Measurements from ENCODE around the gene KCNH3. TPM values are rescaled to one million over a fixed set of nuclear protein-coding genes. Genes with fewer than 3 reads are reported as not detected.

Gene KCNH3
- polyA plus RNA-seq, 1 donor (not counting 4 experiments of a cell fraction or from before 2014, with no cell fraction given), result 0.08 TPM

DNA sequence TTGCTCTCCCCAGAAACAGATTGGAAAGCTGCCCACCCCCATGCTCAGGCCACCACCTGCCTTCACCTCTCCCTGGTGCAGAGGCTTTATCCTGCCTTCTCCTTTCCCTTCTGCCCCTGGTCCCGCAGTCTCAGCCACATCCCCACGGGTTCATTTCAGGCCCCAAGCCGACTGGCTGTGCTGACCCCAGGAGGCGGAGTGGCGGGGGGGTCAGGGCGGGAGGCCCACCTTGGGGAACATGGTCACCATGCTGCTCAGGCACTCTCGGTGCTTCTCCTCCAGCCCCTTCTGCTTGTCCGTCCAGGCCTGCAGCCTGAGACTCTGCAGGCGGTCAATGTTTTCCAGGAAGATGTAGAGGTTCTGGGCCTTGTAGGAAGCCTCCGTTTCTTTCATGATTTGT, 59.7 kb downstream of the KCNH3 start:
- no peak overlapping the region for H3K4me2 ChIP-seq (ENCODE audit: control insufficient read depth, extremely low read depth, insufficient read depth, low read depth, low read length)
- H3K79me2 ChIP-seq (ENCODE audit: control insufficient read depth, insufficient read depth, low read length), result no peaks in the 10 kb centered on the region
- H4K20me1 ChIP-seq (ENCODE audit: control insufficient read depth, extremely low read depth, insufficient read depth, low read length), result no peaks in the 10 kb centered on the region
- FAIRE-seq (no peak), DNase-seq (ENCODE audit: low read depth, low spot score) (no peak)
- H3K9me1 ChIP-seq (ENCODE audit: control insufficient read depth, extremely low read depth, insufficient read depth, low read length), result no peaks in the 10 kb centered on the region
- H2AFZ ChIP-seq (ENCODE audit: control insufficient read depth, low read length), result no peak overlapping the region
- peaks cover 0 to 3% of the 10 kb centered on the region in 2 experiments for H3K36me3 ChIP-seq (ENCODE audit: control insufficient read depth in 2 of 2, extremely low read depth in 1 of 2, insufficient read depth in 2 of 2, low read length in 2 of 2)
- H3K4me3 ChIP-seq (ENCODE audit: control insufficient read depth in 2 of 3, extremely low read depth in 1 of 3, insufficient read depth in 2 of 3, low read depth in 1 of 3, low read length in 3 of 3), result no peak overlapping the region
- H3K9ac ChIP-seq (ENCODE audit: control insufficient read depth, extremely low read depth, insufficient read depth, low read length), result no peak overlapping the region
- H3K9me3 ChIP-seq (ENCODE audit: control insufficient read depth, low read depth, low read length), result no peaks in the 10 kb centered on the region
- dilution Hi-C loops (cut with MboI; ENCODE audit: extremely low pct_ligation_motif_present, low sequenced_read_pairs), result no loop called here
- no peaks in the 10 kb centered on the region for H3K4me1 ChIP-seq (ENCODE audit: control insufficient read depth, extremely low read depth, insufficient read depth, low read length)
- H3K27ac ChIP-seq (ENCODE audit: control insufficient read depth, insufficient read depth, low read length), result no peak overlapping the region
- TF ChIP-seq, protein P1, sequence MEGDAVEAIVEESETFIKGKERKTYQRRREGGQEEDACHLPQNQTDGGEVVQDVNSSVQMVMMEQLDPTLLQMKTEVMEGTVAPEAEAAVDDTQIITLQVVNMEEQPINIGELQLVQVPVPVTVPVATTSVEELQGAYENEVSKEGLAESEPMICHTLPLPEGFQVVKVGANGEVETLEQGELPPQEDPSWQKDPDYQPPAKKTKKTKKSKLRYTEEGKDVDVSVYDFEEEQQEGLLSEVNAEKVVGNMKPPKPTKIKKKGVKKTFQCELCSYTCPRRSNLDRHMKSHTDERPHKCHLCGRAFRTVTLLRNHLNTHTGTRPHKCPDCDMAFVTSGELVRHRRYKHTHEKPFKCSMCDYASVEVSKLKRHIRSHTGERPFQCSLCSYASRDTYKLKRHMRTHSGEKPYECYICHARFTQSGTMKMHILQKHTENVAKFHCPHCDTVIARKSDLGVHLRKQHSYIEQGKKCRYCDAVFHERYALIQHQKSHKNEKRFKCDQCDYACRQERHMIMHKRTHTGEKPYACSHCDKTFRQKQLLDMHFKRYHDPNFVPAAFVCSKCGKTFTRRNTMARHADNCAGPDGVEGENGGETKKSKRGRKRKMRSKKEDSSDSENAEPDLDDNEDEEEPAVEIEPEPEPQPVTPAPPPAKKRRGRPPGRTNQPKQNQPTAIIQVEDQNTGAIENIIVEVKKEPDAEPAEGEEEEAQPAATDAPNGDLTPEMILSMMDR (optimal IDR thresholded peaks at IDR 0.05 in 1 of 3, IDR thresholded peaks at IDR 0.05 in 1 of 3, conservative IDR thresholded peaks at IDR 0.05 in 1 of 3; ENCODE audit: extremely low read depth in 1 of 3, insufficient read depth in 2 of 3, low read length in 3 of 3), result no peak
- TF ChIP-seq EZH2 (IDR thresholded peaks at IDR 0.05; ENCODE audit: low read length), result no peak
- no peaks in the 10 kb centered on the region for H3K27me3 ChIP-seq (ENCODE audit: control insufficient read depth, extremely low read depth, insufficient read depth, low read length)

DNA sequence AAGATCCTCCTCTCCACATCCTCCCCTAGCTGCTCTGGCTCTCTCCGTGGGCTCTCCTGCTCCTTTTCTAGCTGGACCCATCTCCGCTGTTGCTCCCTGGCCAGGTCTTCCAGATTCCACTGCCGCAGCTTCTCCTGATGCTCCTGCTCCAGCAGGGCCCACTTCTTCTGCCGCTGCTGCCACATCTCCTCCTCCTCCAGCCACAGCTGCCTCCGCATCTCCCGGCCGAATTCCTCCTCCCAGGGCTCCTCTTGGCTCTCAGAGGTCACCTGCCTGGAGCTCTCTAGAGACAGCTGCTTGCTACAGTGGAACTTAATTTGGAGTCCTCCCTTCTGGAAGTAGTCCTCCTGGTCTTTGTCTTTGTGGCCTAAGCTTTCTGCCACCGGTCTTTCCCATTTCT, 61.1 kb downstream of the KCNH3 start:
- no peak overlapping the region for H3K4me3 ChIP-seq (ENCODE audit: control insufficient read depth in 2 of 3, extremely low read depth in 1 of 3, insufficient read depth in 2 of 3, low read depth in 1 of 3, low read length in 3 of 3)
- no peak overlapping the region for H2AFZ ChIP-seq (ENCODE audit: control insufficient read depth, low read length)
- dilution Hi-C loops (cut with MboI; ENCODE audit: extremely low pct_ligation_motif_present, low sequenced_read_pairs), result no loop called here

More for the DNA sequence above, 61.1 kb downstream of the KCNH3 start:
- no peaks in the 10 kb centered on the region for H3K79me2 ChIP-seq (ENCODE audit: control insufficient read depth, insufficient read depth, low read length)
- TF ChIP-seq EZH2 (IDR thresholded peaks at IDR 0.05; ENCODE audit: low read length), result no peak
- TF ChIP-seq, protein P1 (optimal IDR thresholded peaks at IDR 0.05 in 1 of 3, IDR thresholded peaks at IDR 0.05 in 1 of 3, conservative IDR thresholded peaks at IDR 0.05 in 1 of 3; ENCODE audit: extremely low read depth in 1 of 3, insufficient read depth in 2 of 3, low read length in 3 of 3), result no peak
- no peak overlapping the region for H3K4me2 ChIP-seq (ENCODE audit: control insufficient read depth, extremely low read depth, insufficient read depth, low read depth, low read length)
- H4K20me1 ChIP-seq (ENCODE audit: control insufficient read depth, extremely low read depth, insufficient read depth, low read length), result no peaks in the 10 kb centered on the region
- no peak for FAIRE-seq
- H3K9ac ChIP-seq (ENCODE audit: control insufficient read depth, extremely low read depth, insufficient read depth, low read length), result no peak overlapping the region
- no peaks in the 10 kb centered on the region for H3K9me3 ChIP-seq (ENCODE audit: control insufficient read depth, low read depth, low read length)
- H3K27ac ChIP-seq (ENCODE audit: control insufficient read depth, insufficient read depth, low read length), result no peak overlapping the region
- DNase-seq (ENCODE audit: low read depth, low spot score), result no peak
- H3K9me1 ChIP-seq (ENCODE audit: control insufficient read depth, extremely low read depth, insufficient read depth, low read length), result no peaks in the 10 kb centered on the region
- H3K36me3 ChIP-seq (ENCODE audit: control insufficient read depth in 2 of 2, extremely low read depth in 1 of 2, insufficient read depth in 2 of 2, low read length in 2 of 2), result peaks cover 0 to 3% of the 10 kb centered on the region in 2 experiments
- H3K27me3 ChIP-seq (ENCODE audit: control insufficient read depth, extremely low read depth, insufficient read depth, low read length), result no peaks in the 10 kb centered on the region
- H3K4me1 ChIP-seq (ENCODE audit: control insufficient read depth, extremely low read depth, insufficient read depth, low read length), result no peaks in the 10 kb centered on the region
